ENCODE measurements around the gene RGS6.
"Not testable (repeated sequence)": the region's sequence is repeated elsewhere in the genome, so short reads cannot be mapped to it uniquely, and the experiment has no call there.

RGS6 gene

GRCh38 chr14:71933001-71933587 is 865 bp downstream of the RGS6 start:
- H3K4me3 ChIP-seq (ENCODE audit: low read depth, low read length) = no peak overlapping the region
- TF ChIP-seq CTCF (IDR thresholded peaks at IDR 0.05; ENCODE audit: low read depth, low read length) = no peak

GRCh38 chr14:71938273-71938672 is 6.0 kb downstream of the RGS6 start:
- H3K4me3 ChIP-seq (ENCODE audit: low read depth, low read length) = not testable (repeated sequence)

GRCh38 chr14:71939344-71939743 is 7.1 kb downstream of the RGS6 start:
- not testable (repeated sequence) for H3K4me3 ChIP-seq (ENCODE audit: low read depth, low read length)

DNA sequence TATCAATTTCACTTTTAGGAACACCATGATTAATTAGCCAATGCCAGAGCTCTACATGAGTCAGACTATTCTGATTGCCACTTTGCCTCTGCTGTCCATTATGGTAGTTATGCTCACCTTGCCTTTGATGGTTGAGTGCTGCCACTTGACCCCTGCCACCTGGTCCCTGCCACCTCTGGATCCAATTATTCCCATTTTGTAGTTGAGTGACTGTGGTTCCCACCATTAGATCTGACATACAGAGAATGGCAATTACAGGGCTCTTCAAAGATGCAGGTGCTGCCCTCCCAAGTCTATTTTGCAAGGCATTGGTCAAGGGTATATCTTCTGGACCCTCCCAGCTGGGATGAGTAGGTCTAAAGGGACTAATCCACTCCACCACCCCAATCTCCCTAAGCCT is 8.3 kb downstream of the RGS6 start:
- not testable (repeated sequence) for H3K4me3 ChIP-seq (ENCODE audit: low read depth, low read length)

- not testable (repeated sequence) for H3K4me3 ChIP-seq (ENCODE audit: low read depth, low read length)
Measured at GRCh38 chr14:71941616-71942015, 9.4 kb downstream of the RGS6 start.

DNA sequence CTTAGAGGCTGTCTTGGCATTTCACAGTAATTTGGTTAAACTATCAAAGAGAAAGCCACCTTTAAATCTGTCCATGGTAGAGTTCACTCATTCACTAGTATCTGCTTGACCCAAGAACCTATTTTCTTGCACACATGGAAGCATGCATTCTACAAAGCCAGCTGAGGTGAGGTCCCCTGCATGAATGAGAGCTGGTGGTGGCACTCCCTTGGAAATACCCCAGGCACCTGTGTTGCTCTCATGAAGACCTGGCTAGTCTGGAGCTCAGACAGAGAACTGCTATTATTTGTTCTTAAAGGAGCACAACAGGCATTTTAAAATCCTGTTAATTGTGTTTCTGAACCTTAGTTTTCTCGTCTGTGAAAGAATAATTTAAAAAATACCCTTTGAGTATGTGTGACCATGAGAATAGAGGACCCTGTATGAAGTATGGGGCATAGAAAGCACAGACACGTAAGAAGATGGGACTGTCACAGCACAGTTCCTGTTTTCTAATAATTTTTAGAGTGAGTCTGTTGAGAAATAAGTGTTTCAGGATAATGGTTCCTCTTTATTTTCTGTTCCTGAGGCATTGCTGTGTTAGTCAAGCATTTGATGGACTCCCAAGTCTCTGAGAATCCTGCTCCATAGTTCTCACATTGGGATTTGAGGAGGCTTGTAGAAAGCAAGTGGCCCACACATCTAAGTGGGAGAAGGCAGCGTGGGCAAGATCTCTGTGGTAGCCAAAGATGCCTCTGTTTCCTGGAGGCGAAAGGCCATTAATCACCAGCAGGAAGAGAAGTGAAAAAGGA is 10.9 kb downstream of the RGS6 start:
- H3K4me3 ChIP-seq (ENCODE audit: low read depth, low read length) = no peak overlapping the region
- no peak for TF ChIP-seq CTCF (IDR thresholded peaks at IDR 0.05; ENCODE audit: low read depth, low read length)

DNA sequence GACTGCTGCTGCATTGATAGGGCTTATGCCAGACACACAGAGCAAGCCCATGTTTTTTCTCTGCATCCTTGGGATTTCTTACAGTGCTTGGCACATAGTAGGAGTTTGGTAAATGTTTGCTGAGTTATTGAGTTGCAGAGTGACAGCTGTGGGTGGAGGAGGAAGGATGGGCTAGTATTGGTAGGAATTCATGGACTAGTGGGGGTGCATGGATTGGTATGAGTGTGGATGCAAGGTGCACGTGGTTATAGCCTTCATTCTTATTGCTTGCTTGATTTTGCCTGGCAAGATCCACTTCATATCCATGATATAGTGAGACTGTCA is 11.4 kb downstream of the RGS6 start:
- H3K4me3 ChIP-seq (ENCODE audit: low read depth, low read length) = no peak overlapping the region
- TF ChIP-seq CTCF (IDR thresholded peaks at IDR 0.05; ENCODE audit: low read depth, low read length) = no peak

DNA sequence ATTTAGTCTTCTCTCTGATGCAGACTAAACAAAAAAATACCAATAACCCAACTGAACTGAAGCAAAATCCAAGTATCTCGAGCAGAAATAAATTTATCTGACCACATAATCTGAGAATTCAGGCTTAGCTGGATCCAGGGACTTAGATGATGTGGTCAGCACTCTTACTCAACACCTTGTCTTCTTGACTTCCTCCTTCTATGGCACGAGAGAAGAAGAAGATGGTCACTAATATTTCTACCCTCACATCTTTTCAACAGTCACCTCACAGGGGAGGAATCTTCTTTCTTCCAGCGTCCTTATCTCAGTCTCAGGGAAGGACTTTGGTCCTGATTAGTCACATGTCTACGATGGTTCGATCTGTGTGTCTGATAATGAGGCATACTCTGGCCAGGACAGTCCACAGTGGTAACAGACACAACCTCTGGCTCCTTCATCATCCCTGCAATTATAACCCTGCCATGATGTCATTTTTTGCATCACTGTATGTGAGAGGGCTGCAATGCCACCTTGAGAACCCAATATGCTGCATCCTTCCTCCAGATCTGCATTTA is 15.8 kb downstream of the RGS6 start:
- H3K4me3 ChIP-seq (ENCODE audit: low read depth, low read length) = no peak overlapping the region
- TF ChIP-seq CTCF (IDR thresholded peaks at IDR 0.05; ENCODE audit: low read depth, low read length) = no peak

DNA sequence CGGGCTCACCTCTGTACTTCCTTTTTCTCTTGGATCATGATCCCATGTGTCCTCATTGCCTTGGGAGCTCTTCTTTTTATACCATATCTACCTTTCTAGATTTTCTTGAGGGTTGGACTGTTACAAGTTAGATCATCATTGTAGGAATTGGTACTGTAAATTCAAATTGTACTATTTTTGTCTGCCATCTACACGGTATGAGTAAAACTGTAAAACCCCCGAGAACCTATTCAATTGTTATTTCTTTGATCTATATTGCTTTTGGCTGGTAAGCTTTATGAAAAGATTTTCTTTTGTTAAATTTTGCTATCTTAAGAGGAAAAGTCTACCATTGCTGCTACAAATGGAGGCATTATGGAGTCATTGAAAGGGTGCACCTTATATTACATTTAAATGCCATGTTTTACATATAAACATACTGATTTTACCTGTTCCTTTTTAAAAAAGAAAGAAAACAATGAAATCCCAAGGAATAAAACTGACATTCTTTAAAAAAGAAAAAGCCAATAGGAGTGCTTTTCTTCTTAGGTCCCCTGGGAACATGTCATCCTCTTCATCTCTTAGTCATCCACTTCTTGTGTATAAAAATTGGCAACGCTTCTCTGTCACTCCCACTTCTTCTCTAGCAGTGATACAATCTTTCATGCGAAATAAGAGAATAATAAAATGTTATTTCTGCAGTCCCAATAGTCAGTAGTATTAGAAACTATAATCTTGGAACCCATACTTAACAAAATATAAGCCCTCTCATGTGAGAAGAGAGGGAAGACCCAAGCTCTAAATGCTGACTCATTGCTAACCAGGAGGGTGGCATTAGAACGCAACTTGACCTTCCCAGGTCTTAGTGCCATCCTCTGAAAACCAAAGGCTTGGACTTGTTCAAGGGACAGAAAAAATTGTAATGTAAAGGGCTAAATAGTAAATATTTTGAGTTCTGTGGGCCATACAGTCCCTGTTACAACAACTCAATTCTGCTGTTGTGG is 20.4 kb downstream of the RGS6 start:
- no peak for TF ChIP-seq CTCF (IDR thresholded peaks at IDR 0.05; ENCODE audit: low read depth, low read length)
- no peak overlapping the region for H3K4me3 ChIP-seq (ENCODE audit: low read depth, low read length)

All from WI38 (cell line).